Ovary (tissue), 3 donors: Measurements from ENCODE around the gene PARD3.

Source experiments
- EP300 ChIP-seq: sonication (generic); formaldehyde crosslinking; IDR thresholded peaks from one replicate; pipeline ENCODE4 v1.6.1; 2017; ENCODE audit warnings: antibody characterized with exemption
- POLR2A ChIP-seq: fragments of 450-650 bp; IDR thresholded peaks from one replicate; pipeline ENCODE4 v1.6.1; 2017; ENCODE audit warnings: antibody characterized with exemption, mild to moderate bottlenecking, moderate library complexity
- TF ChIP-seq, protein P1 (sequence below), 3 donors: fragments of 450-650 bp in 2 of 3; fragments of 200-600 bp in 1 of 3; IDR thresholded peaks; one replicate each; pipeline versions ENCODE4 v1.5.1 to v1.8.0; 2016 to 2022; ENCODE audit warnings: antibody characterized with exemption in 3 of 3, mild to moderate bottlenecking in 1 of 3
- donor health status: DM: no; HTN: no; CAD: no.

DNA sequence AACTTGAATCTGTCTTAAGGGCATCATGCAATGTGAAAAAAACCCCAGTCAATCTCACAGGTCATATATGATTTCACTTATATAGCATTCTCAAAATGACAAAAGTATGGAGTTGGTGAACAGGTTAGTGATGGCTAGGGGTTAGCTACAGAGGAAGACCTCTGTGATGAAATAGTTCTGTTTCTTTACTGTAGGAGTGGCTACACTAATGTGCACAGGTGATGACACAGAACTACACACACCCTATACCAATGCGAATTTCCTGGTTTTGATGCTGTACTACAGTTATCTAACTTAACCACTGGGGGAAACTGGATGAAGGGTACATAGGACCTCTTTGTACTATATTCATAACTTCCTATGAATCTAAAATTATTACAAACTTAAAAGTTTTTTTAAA is 541.8 kb downstream of the PARD3 start:
- TF ChIP-seq POLR2A (no peak), EP300 (no peak)
- TF ChIP-seq, protein P1, sequence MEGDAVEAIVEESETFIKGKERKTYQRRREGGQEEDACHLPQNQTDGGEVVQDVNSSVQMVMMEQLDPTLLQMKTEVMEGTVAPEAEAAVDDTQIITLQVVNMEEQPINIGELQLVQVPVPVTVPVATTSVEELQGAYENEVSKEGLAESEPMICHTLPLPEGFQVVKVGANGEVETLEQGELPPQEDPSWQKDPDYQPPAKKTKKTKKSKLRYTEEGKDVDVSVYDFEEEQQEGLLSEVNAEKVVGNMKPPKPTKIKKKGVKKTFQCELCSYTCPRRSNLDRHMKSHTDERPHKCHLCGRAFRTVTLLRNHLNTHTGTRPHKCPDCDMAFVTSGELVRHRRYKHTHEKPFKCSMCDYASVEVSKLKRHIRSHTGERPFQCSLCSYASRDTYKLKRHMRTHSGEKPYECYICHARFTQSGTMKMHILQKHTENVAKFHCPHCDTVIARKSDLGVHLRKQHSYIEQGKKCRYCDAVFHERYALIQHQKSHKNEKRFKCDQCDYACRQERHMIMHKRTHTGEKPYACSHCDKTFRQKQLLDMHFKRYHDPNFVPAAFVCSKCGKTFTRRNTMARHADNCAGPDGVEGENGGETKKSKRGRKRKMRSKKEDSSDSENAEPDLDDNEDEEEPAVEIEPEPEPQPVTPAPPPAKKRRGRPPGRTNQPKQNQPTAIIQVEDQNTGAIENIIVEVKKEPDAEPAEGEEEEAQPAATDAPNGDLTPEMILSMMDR (IDR thresholded peaks at IDR 0.05) = no peak
